ENCODE results near the gene UNC119B. TPM values are rescaled to one million over a fixed set of nuclear protein-coding genes. Genes with fewer than 3 reads are reported as not detected.

The UNC119B gene
- total RNA-seq, 1 experiment from 2014 or later = 11.1 TPM

DNA sequence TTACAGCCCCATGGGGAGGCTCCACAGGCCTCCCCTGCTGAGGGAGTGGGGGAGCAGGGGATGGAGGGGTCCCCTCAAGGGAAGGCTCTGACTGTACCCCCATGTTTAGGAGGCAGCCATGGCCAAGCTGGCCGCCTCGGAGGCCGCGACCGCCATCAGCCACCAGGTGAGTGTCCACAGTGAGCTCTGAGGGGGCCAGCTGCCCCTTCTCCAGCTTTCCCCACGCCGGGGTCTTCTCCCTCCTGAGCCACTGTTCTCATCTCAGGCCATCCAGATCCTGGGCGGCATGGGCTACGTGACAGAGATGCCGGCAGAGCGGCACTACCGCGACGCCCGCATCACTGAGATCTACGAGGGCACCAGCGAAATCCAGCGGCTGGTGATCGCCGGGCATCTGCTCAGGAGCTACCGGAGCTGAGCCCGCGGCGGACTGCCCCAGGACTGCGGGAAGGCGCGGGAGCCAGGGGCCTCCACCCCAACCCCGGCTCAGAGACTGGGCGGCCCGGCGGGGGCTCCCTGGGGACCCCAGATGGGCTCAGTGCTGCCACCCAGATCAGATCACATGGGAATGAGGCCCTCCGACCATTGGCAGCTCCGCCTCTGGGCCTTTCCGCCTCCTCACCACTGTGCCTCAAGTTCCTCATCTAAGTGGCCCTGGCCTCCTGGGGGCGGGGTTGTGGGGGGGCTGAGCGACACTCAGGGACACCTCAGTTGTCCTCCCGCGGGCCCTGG is 28.9 kb downstream of the UNC119B start:
- no peak for DNase-seq (ENCODE audit: low read depth)

- no peak for DNase-seq (ENCODE audit: low read depth)
These were observed 29.8 kb downstream of the UNC119B start for GRCh38 chr12:120739821-120740613.

DNA sequence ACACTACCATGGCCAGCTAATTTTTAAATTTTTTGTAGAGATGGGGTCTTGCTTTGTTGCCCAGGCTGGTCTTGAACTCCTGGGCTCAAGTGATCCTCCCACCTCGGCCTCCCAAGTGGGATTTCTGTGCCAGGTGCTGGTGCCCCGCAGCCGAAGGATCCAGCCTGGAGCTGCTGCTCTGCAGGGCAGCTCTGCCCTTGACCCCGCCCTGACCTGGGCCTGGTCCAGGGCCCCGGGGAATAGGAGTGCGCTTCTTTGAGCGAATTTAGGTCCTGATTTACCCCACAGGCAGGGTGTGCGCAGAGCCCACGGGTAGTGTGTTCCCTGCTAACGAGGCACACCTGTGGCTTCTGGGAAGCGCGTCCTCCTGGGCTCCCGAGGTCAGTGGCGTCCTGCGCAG is 30.6 kb downstream of the UNC119B start:
- DNase-seq (ENCODE audit: low read depth) = no peak

DNA sequence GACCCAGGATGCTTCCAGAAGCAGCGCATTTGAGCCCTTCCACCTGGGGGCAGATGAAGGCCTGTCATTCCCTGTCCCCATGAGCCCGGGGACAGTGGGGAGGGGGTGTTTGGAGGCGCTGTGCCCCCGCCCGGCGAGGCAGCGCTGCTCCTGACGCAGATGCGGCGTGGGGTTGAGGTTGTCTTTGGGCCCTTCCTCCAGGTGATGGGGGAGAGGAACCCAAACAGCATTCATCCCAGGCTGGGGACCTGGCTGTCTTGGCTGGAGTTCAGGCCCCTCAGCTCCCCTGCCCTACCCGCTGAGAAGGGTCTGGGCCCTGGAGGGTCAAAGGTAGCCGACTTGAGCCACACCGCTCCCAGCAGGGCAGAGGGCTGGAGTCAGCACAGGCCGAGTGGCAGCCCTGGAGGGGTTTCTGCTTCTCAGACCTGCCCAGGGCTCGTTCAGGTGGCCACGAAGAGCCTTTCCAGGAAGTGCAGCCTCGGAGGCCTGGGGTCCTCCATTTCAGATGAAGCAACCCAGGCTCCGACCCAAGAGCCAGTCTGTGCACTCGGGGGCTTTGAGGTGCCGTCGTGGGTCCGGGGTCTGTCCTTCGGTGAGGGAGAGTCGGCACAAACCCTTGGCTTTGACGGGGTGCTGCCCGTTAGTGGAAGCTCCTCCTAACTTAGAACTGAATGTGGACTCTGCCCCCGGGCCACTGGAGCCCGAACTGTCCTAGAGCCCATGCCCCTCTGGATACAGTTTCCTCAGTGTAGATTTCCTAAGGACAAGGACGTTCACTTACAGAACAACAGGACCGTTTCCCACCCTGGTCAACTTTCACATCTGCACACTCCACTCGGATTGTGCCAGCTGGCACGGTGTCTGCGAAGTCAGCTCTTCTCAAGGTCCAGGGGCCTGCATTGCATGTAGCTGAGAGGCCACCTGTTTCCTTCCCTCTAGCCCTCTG is 31.5 kb downstream of the UNC119B start:
- no peak for DNase-seq (ENCODE audit: low read depth)

- DNase-seq (ENCODE audit: low read depth) = no peak
These were observed 34.8 kb downstream of the UNC119B start for GRCh38 chr12:120744922-120745493.

DNA sequence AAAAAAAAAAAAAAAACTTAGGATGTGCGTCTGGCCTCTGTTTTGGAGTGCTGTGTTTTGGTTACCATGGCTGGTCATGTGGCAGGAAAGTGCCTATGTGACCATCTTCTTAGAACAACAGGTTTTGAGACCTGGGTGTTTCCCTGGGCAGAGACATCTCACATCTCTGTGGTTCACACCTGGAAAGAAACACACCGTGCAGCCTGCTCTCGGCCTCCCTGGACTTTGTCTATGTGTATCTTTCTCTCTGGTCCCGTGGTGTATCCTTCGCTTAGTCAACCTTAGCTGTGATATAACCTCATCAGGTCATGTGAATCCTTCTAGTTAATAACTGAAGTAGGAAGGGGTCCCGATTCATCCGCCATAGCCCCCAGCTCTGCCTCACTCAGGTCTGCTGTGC is 38.0 kb downstream of the UNC119B start:
- DNase-seq (ENCODE audit: low read depth) = peak; percentile 15

GRCh38 chr12:120749256-120749655 is 39.0 kb downstream of the UNC119B start:
- no peak for DNase-seq (ENCODE audit: low read depth)

DNA sequence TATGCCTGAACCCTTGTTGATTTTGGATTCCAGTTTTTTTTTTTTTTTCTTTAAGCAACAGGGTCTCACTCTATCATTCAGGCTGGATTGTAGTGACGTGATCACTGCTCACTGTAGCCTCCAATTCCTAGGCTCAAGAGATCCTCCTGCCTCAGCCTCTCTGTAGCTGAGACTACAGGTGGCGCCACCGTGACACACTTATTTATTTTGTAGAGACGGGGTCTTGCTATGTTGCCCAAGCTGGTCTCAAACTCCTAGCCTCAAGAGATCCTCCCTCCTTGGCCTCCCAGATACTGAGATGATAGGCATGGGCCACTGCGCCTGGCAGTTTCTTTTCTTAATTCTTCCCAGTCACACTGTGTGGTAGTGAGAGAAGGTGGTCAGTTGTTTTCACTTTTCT is 40.5 kb downstream of the UNC119B start:
- no peak for DNase-seq (ENCODE audit: low read depth)

DNA sequence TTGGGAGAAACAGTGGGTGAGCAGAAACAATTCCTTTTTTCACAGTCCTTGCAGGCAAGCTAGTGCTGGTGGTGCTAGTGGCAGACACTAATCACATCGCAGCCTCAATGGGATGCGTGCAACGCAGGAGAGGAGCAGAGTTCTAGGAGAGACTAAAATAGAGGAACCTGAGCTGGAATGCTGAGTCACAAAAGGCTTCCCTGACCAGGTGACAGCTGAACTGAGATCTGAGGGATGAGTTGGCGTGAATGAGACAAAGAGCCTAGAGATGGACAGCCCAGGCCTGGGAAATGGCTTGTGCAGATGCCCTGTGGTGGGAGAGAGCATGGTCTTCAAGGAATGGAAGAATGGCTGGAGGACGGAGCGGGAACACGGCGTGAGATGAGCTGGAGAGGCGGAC is 41.1 kb downstream of the UNC119B start:
- no peak for DNase-seq (ENCODE audit: low read depth)

DNA sequence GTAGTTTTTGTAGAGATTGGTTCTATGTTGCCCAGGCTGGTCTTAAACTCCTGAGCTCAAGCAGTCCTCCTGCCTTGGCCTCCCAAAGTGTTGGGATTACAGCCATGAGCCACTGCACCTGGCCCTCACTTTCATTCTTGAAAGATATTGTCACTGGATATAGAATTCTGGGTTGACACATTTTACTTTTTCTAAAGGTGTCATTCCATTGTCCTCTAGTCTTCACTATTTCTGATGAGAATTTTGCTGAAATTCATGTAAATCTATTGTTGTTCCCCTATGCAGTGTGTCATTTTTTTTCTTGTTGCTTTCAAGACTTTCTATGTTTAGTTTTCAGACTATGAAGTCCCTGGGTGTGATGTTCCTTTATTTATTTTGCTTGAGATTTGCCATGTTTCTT is 44.5 kb downstream of the UNC119B start:
- no peak for DNase-seq (ENCODE audit: low read depth)

DNA sequence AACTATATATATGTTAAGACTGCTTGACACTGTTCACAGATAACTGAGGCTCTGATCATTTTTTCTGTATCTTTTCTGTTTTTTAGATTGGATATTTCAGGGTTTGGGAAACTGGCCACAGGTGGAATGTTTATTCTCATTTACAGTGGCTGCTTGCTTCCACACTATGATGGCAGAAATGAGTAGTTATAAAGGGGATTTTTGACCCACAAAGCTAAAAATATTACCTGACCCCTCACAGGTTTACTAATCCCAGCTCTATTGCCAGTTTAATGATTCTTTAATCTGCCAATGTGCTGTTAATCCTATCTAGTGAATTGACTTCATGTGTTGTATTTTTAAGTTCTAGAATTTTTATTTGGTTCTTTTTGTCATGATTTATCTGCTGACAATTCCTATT is 45.0 kb downstream of the UNC119B start:
- no peak for DNase-seq (ENCODE audit: low read depth)

- DNase-seq (ENCODE audit: low read depth) = no peak
These were observed 47.0 kb downstream of the UNC119B start for GRCh38 chr12:120757226-120757742.

DNA sequence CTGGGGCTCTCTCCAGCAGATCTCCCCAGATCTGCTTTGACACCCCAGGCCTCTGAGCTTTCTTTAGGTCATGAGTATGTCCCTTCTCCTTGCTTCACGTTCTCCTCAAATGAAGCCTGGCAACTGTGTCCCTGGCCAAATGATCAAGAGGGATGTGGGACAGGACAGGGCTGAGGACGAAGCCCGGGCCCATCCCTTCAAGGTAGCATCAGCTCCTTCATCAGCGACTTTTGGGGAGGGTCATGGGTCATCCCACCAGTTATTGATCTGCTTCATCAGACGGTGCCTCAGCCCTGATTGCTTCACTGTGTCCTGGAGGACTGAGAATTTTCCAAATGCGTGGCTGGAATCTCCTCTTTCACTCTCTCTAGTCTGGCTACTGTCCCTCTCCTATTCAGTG is 47.7 kb downstream of the UNC119B start:
- no peak for DNase-seq (ENCODE audit: low read depth)

DNA sequence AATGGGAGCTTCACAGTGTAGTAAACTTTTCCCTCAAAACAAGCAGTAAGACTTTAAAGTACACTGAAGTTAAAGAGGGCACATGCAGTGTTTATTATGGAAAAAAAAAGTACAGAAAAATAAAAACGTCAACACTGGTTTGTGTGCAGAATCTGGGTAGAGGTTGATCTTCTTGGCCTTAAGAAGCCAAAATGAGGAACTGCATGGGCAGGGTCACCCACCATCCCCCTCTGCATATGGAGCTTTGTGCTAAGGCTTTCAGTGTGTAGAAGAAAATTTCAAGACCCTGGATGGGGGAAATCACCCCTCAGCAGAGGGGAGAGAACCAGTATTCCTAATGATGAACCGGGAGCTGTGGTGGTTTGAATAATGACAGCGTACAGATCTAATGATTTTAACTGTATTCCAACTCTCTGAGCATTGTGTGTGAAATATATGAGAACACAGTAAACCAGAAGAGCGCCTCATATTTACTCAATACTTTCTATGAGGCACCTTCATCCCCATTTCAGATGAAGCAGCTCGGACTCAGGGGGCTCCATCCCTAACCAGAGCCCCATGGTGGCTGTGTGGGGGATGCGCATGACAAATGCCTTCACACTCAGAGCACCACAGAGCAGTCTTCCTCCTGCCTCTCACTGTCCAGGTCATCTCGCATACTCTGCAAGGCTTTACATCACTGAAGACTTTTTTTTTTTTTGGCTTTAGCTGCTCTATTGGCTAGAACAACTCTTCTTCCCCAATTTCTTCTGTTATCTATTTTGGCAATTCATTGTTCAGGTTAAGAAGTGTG is 48.7 kb downstream of the UNC119B start:
- no peak for DNase-seq (ENCODE audit: low read depth)

- no peak for DNase-seq (ENCODE audit: low read depth)
These were observed 49.5 kb downstream of the UNC119B start for GRCh38 chr12:120759591-120760348.

DNA sequence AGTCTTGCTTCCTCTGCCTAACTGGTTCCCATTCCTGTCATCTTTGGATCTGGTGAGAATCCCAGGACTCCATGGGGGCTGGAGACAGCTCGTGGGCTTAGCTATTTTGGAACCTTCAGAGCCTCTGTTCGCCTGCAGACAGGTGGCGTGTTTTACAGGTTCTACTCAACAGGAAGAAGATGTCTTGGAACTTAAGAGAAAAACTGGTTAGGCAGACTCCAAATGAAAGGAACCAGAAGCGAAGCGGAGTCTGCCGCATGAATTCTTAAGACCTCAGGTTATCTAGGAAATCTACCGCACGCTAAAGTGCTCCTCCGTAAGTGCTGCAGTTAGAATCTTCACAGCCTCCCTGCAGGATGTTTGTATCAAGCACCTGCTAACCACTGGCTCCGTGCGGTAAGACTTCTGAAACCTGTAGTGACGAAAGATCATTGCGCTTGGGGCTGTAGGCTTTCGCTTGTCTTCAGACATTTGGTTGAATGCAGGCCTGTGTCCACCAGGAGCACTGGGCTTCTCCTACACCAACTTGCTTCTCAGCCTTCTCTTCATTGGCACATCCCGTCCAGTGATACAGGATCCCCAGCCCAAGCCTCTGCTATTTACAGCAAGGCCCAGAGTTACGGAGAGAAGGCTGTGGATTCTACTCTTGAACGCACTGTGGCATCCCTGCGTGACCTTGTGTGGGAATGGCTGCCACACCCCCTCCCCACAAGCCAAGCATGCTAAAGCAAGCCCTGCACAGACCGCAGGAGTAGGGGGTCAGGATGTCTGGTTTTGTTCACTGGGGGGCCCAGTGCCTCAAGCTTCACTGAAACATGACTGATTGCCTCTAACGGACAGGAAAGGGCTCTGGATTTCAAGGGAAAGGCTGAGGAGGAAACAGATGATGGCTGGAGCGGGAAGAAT is 50.3 kb downstream of the UNC119B start:
- no peak for DNase-seq (ENCODE audit: low read depth)

- DNase-seq (ENCODE audit: low read depth) = no peak
These were observed 51.3 kb downstream of the UNC119B start for GRCh38 chr12:120761519-120761934.

- no peak for DNase-seq (ENCODE audit: low read depth)
These were observed 51.8 kb downstream of the UNC119B start for GRCh38 chr12:120762086-120762485.

DNA sequence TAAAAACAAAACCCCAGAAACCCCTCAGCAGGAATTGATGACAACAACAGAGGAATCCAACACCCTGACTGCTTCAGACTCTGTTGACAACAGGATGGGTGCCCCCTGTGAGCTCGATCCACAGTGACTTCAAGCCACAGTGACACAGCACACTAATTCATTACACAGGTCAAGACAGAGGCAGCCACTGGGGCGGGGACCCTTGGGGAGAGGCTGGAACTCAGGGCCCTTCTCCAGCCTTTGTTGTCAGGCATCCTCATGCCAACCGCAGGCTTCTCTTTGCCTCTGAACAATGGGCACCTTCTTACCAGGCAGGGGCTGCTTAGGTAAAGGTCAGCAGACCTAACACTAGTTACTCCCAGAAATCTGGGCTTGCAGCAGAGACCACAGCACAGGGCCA is 53.0 kb downstream of the UNC119B start:
- no peak for DNase-seq (ENCODE audit: low read depth)
